Measurements from ENCODE around the gene CCNI2. TPM values are rescaled to one million over a fixed set of nuclear protein-coding genes. Genes with fewer than 3 reads are reported as not detected.
"Not testable (repeated sequence)": the region's sequence is repeated elsewhere in the genome, so short reads cannot be mapped to it uniquely, and the experiment has no call there.

The CCNI2 gene
- total and polyA plus RNA-seq, 10 of the 15 experiments (the other 5 are each of a cell fraction or from before 2014, with no cell fraction given): 1.8 to 8.0 (median 3.2) TPM

DNA sequence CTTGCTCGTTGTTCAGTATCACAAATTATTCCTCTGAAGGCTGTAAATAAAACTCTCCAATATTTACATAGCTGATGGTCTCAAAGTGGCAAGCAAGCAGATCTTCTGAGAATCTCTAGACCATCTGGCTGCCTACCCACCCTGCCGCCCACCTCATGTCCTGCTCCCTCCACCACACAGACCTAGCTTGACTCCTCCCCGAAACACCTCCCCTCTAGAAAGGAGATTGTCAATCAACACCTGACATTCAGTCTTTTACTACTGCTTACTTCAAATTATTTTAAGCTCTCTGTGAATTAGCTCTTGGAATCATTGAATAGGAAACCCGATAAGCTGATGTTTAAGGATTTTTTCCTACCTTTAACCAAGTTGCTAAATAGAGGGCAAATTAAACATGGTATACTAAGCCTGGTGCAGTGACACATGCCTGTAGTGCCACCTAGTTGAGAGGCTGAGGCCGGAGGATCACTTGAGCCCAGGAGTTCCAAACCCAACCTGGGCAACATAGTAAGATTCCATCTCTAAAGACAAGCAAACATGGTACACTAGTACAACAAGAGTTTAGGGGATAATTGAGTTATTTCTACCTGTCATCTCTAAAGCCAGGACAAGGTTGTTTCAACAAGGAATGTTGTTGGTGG is 54.9 kb downstream of the CCNI2 start:
- no peaks in the 10 kb centered on the region for H3K4me1 ChIP-seq (ENCODE audit: control insufficient read depth, insufficient read depth, low read length)
- SMC1A ChIA-PET (ENCODE audit: uncharacterized antibody, unreplicated experiment): interaction anchor here (0.7 to 5.5 kb wide), 31 partner anchors 9 to 296 kb away, joined by 3 to 44 read pairs (median 4); partner anchors contain the start of genes CCNI2 and SEPTIN8
- H4K20me1 ChIP-seq (ENCODE audit: control insufficient read depth, insufficient read depth): no peaks in the 10 kb centered on the region
- no TSS peak for BruUV-seq (replicated peaks)
- 47% methylated on average over 5 of the region's 5 CpGs for WGBS (ENCODE audit: insufficient coverage, insufficient replicate concordance, low lambda C conversion rate, missing lambda C conversion rate)
- ATAC-seq (peak; percentile 73), FAIRE-seq (no peak), DNase-seq (ENCODE audit: low read depth, low spot score) (no peak)
- H3K4me2 ChIP-seq (ENCODE audit: control insufficient read depth, insufficient read depth): no peak overlapping the region
- no peaks in the 10 kb centered on the region for H3K27me3 ChIP-seq (replicated peaks in 1 of 2; ENCODE audit: control insufficient read depth in 2 of 2, insufficient read depth in 2 of 2, low read length in 1 of 2)
- POLR2A ChIA-PET: interaction anchor here (0.6 to 1.7 kb wide), 6 partner anchors 11 to 142 kb away, joined by 3 to 10 read pairs (median 4); partner anchors contain the start of gene SOWAHA
- RAD21 ChIA-PET (ENCODE audit: unreplicated experiment): interaction anchor here (0.7 to 2.9 kb wide), 17 partner anchors 15 to 296 kb away, joined by 3 to 27 read pairs (median 6); partner anchors contain the start of genes CCNI2 and KIF3A
- CTCF ChIA-PET: interaction anchor here (0.6 to 5.8 kb wide), 30 partner anchors 10 to 429 kb away, joined by 3 to 50 read pairs (median 4); partner anchors contain the start of genes CCNI2, IL13 and SHROOM1
- no peaks in the 10 kb centered on the region for H3K36me3 ChIP-seq (ENCODE audit: control insufficient read depth in 2 of 2, insufficient read depth in 2 of 2, low read length in 1 of 2)
- TF ChIP-seq RAD21 (IDR thresholded peaks at IDR 0.05; ENCODE audit: insufficient read depth, low read depth, low read length) (peak; percentile 41), HDGF (IDR thresholded peaks at IDR 0.05) (no peak), CTCF (IDR thresholded peaks at IDR 0.05 in 2 of 3, conservative IDR thresholded peaks at IDR 0.05 in 1 of 3; ENCODE audit: control insufficient read depth in 2 of 3, extremely low read depth in 1 of 3, insufficient read depth in 1 of 3, low read depth in 3 of 3, low read length in 3 of 3) (peak; percentile 11 to 43 (median 16); a peak in 4 of 6 replicates), KLF5 (IDR thresholded peaks at IDR 0.05; ENCODE audit: partially characterized antibody) (no peak), SMC3 (IDR thresholded peaks at IDR 0.05; ENCODE audit: borderline replicate concordance, low read length) (peak; percentile 13; the same call in 1 of the 2 replicates)
- TF ChIP-seq, protein P1, sequence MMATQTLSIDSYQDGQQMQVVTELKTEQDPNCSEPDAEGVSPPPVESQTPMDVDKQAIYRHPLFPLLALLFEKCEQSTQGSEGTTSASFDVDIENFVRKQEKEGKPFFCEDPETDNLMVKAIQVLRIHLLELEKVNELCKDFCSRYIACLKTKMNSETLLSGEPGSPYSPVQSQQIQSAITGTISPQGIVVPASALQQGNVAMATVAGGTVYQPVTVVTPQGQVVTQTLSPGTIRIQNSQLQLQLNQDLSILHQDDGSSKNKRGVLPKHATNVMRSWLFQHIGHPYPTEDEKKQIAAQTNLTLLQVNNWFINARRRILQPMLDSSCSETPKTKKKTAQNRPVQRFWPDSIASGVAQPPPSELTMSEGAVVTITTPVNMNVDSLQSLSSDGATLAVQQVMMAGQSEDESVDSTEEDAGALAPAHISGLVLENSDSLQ (IDR thresholded peaks at IDR 0.05): peak; percentile 44; the same call in 1 of the 2 replicates
- intact Hi-C loops (cut with micrococcal nuclease; ENCODE audit: unreplicated experiment): no loop called here
- H3K4me3 ChIP-seq: no peak overlapping the region
- no peak overlapping the region for H3K9ac ChIP-seq (ENCODE audit: control insufficient read depth, insufficient read depth, low read length)
- in situ Hi-C loops (cut with MboI): no loop called here
- no peaks in the 10 kb centered on the region; the same call in 2 of the 3 replicates for H3K9me3 ChIP-seq (replicated peaks; ENCODE audit: control insufficient read depth, insufficient read depth, low read length)
- no peak overlapping the region for H3K27ac ChIP-seq (ENCODE audit: control insufficient read depth, insufficient read depth)
- H3K79me2 ChIP-seq (ENCODE audit: control insufficient read depth, insufficient read depth, low read length): no peaks in the 10 kb centered on the region
- no peak overlapping the region for H2AFZ ChIP-seq (ENCODE audit: control insufficient read depth, low read depth, low read length)

- H3K4me1 ChIP-seq (ENCODE audit: control insufficient read depth, insufficient read depth, low read length); DNase-seq (ENCODE audit: low read depth, low spot score); H3K27ac ChIP-seq (ENCODE audit: control insufficient read depth, insufficient read depth); FAIRE-seq; ATAC-seq; H3K79me2 ChIP-seq (ENCODE audit: control insufficient read depth, insufficient read depth, low read length); in situ Hi-C loops (cut with MboI); BruUV-seq (replicated peaks); H2AFZ ChIP-seq (ENCODE audit: control insufficient read depth, low read depth, low read length); H3K27me3 ChIP-seq (replicated peaks in 1 of 2; ENCODE audit: control insufficient read depth in 2 of 2, insufficient read depth in 2 of 2, low read length in 1 of 2); H3K9ac ChIP-seq (ENCODE audit: control insufficient read depth, insufficient read depth, low read length); intact Hi-C loops (cut with micrococcal nuclease; ENCODE audit: unreplicated experiment); H3K36me3 ChIP-seq (ENCODE audit: control insufficient read depth in 2 of 2, insufficient read depth in 2 of 2, low read length in 1 of 2); H3K9me3 ChIP-seq (replicated peaks; ENCODE audit: control insufficient read depth, insufficient read depth, low read length); H4K20me1 ChIP-seq (ENCODE audit: control insufficient read depth, insufficient read depth); H3K4me2 ChIP-seq (ENCODE audit: control insufficient read depth, insufficient read depth); H3K4me3 ChIP-seq: not testable (repeated sequence)
- RAD21 ChIA-PET (ENCODE audit: unreplicated experiment): interaction anchor here (1.0 to 2.9 kb wide), 10 partner anchors 15 to 296 kb away, joined by 3 to 27 read pairs (median 8); no protein-coding TSS in a partner anchor
- WGBS (ENCODE audit: insufficient coverage, insufficient replicate concordance, low lambda C conversion rate, missing lambda C conversion rate): 43% methylated on average over 5 of the region's 5 CpGs
- CTCF ChIA-PET: interaction anchor here (0.6 to 5.8 kb wide), 20 partner anchors 10 to 428 kb away, joined by 3 to 50 read pairs (median 4); partner anchors contain the start of genes CCNI2 and IL13
- SMC1A ChIA-PET (ENCODE audit: uncharacterized antibody, unreplicated experiment): interaction anchor here (0.7 to 5.5 kb wide), 19 partner anchors 10 to 463 kb away, joined by 3 to 44 read pairs (median 4); partner anchors contain the start of gene SEPTIN8
- POLR2A ChIA-PET: interaction anchor here (0.9 to 1.1 kb wide), 3 partner anchors 15 to 48 kb away, joined by 3 to 10 read pairs (median 3); no protein-coding TSS in a partner anchor
These were observed 55.5 kb downstream of the CCNI2 start for GRCh38 chr5:132802685-132803066.
